Neutrophil (primary cell): ENCODE measurements around the gene CFAP77.

ENCODE experiments used
- H3K27ac ChIP-seq: fragments of 200-600 bp; sonication (generic); 2 replicates; pipeline ENCODE4 v1.5.1; 2016; ENCODE audit warnings: mild to moderate bottlenecking, moderate library complexity
- H3K27me3 ChIP-seq: fragments of 200-600 bp; sonication (generic); 2 replicates; pipeline ENCODE4 v1.6.0; 2016; ENCODE audit warnings: mild to moderate bottlenecking
- H3K36me3 ChIP-seq: fragments of 200-600 bp; sonication (generic); 2 replicates; pipeline ENCODE4 v1.5.1; 2017
- H3K4me1 ChIP-seq, 2 experiments: fragments of 200-600 bp in 1 of 2; sonication (generic) in 1 of 2; 1 replicate in 1 of 2; 2 replicates in 1 of 2; pipeline versions ENCODE4 v1.5.1 to v1.6.1; 2013 to 2016; ENCODE audit warnings: low read depth in 1 of 2, low read length in 1 of 2, mild to moderate bottlenecking in 1 of 2, moderate library complexity in 1 of 2; ENCODE audit not compliant: control insufficient read depth in 1 of 2, insufficient read depth in 1 of 2
- H3K4me3 ChIP-seq, 2 experiments: fragments of 200-600 bp in 1 of 2; sonication (generic) in 1 of 2; 1 replicate in 1 of 2; 2 replicates in 1 of 2; pipeline ENCODE4 v1.5.1; 2013 to 2016; ENCODE audit warnings: low read depth in 1 of 2, low read length in 1 of 2, mild to moderate bottlenecking in 1 of 2, moderate library complexity in 1 of 2
- H3K9me3 ChIP-seq: fragments of 200-600 bp; sonication (generic); 2 replicates; pipeline ENCODE4 v1.5.1; 2016
- TF ChIP-seq, protein P1 (sequence below): fragments of 200-600 bp; sonication (generic); IDR thresholded peaks from 2 replicates; pipeline ENCODE4 v1.5.1; 2016; ENCODE audit warnings: antibody characterized with exemption

CFAP77 gene

DNA sequence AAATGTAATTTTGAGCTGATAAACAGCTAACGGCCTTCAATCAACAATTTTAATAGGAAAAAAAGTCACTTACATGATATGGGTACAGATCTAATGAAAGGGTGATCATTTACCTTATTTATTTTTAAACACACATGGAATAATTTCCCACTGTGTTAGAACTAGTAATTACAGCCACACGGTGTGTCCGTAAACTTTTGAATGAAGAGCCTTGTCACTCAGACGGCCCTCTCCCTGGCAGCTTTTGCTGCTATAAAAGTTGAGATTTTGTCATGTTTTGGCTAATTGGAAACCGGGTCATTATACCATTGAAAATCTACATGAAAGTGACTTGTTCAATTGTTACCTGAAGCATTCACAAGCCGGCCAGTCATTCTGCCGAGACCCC, 15.7 kb downstream of the CFAP77 start:
- Histone ChIP-seq H3K27ac (no peak overlapping the region), H3K27me3 (peaks cover 74% of the 10 kb centered on the region), H3K4me3 (no peak overlapping the region), H3K36me3 (no peaks in the 10 kb centered on the region), H3K4me1 (no peaks in the 10 kb centered on the region), H3K9me3 (no peaks in the 10 kb centered on the region)
- TF ChIP-seq, protein P1, sequence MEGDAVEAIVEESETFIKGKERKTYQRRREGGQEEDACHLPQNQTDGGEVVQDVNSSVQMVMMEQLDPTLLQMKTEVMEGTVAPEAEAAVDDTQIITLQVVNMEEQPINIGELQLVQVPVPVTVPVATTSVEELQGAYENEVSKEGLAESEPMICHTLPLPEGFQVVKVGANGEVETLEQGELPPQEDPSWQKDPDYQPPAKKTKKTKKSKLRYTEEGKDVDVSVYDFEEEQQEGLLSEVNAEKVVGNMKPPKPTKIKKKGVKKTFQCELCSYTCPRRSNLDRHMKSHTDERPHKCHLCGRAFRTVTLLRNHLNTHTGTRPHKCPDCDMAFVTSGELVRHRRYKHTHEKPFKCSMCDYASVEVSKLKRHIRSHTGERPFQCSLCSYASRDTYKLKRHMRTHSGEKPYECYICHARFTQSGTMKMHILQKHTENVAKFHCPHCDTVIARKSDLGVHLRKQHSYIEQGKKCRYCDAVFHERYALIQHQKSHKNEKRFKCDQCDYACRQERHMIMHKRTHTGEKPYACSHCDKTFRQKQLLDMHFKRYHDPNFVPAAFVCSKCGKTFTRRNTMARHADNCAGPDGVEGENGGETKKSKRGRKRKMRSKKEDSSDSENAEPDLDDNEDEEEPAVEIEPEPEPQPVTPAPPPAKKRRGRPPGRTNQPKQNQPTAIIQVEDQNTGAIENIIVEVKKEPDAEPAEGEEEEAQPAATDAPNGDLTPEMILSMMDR = no peak

DNA sequence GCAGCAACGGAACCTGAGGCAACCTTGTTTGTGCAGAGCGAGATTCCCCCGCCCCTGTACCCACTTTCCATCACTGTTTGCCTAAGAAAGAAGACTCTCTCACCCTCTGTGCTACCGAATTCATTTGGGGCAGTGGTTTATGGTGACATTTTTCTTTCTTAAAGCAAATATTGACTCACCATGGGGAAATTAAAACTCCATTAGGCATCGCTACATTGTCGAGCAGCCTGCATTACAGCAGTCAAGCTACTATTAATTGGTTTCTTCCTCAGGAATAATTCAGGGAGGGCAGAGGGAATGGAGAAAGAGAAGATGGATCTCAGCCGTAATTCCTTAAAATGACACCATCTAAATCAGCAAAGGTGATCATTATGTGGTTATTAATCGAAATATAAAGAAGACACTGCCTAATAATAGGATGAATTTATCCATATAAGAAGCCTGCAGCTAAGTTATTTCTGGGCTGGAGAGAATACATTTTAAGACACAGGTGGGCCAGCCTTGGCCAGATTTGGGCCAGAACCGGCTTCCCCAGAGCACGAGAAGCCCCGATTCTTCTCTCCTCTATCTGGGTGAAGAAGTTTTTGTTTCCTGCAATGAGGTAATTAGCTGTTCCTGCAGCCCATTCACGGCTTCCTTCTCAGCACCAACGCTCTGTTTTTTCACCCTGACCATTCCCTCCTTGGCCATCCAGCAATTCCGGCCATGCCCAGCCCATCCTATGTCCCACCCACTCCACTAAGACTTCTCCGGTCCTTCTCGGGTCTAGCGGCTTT, 16.8 kb downstream of the CFAP77 start:
- Histone ChIP-seq H3K4me3 (no peak overlapping the region), H3K27ac (no peak overlapping the region), H3K36me3 (no peaks in the 10 kb centered on the region), H3K9me3 (no peaks in the 10 kb centered on the region), H3K27me3 (peaks cover 85% of the 10 kb centered on the region), H3K4me1 (no peaks in the 10 kb centered on the region)
- TF ChIP-seq, protein P1 = no peak

DNA sequence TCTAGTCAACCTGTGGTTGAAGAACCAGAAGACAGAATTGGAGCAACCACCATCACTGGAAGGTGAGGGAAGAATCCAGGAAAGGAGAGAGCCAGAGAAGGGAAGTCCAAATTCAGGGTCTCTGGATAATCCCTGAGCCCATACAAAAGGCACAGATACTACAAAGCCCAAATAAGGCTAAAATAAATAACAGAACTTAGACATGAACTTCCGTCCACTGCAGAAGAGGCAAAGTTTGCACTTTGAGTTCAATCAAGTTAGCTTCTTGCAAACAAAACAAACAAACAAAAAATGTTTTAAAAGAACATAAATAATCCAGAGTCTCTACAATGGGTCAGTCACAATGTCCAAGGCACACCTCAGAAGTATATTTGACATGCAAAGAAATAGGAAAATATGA, 21.0 kb downstream of the CFAP77 start:
- TF ChIP-seq, protein P1 = no peak
- Histone ChIP-seq H3K9me3 (no peaks in the 10 kb centered on the region), H3K27ac (no peak overlapping the region), H3K27me3 (peaks cover 78% of the 10 kb centered on the region), H3K4me1 (no peaks in the 10 kb centered on the region), H3K4me3 (no peak overlapping the region), H3K36me3 (no peaks in the 10 kb centered on the region)

DNA sequence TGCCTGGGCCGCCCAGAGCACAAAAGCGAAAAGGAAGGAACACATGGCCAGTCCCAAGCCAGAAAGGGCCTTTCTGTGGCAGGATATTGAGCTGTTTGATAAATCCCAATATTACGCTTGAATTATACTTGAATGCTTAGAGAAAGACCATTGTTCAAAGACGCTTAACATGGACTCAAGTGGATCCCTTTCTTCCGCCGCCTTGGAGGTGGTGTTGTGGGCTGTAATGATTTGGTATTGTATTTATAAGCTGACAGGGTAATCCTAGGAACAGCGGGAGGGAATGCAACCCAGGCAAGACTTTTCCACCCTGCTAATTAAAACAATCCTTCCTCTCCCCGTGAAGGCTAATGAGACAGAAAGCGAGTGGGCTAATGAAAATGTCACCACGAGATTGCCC, 24.9 kb downstream of the CFAP77 start:
- H3K4me3 ChIP-seq = no peak overlapping the region
- H3K27me3 ChIP-seq = peaks cover 64% of the 10 kb centered on the region
- H3K27ac ChIP-seq = no peak overlapping the region
- no peaks in the 10 kb centered on the region for H3K4me1 ChIP-seq
- no peaks in the 10 kb centered on the region for H3K9me3 ChIP-seq
- TF ChIP-seq, protein P1 = no peak
- H3K36me3 ChIP-seq = no peaks in the 10 kb centered on the region

DNA sequence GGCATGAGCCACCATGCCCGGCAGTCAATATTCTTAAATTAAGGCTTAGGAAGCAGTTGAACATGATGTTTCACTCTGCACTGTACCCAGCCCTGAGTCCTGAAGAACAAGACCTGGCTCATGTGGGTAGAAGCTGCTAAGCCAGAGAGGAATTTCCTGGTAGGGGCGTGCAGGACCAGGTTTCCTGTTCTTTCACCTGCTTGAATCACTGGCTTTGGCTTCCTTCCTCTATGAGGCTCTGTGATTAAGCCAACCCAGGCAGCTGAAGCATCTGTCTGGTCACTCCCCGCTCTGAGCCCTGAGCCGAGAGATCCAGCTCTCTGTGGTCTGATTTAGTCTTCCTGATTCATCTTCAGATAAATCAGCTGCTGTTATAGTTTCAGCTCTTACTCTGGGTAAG, 29.1 kb downstream of the CFAP77 start:
- Histone ChIP-seq H3K27me3 (peaks cover 77% of the 10 kb centered on the region), H3K4me1 (no peaks in the 10 kb centered on the region), H3K27ac (no peak overlapping the region), H3K9me3 (no peaks in the 10 kb centered on the region), H3K4me3 (no peak overlapping the region), H3K36me3 (no peaks in the 10 kb centered on the region)
- TF ChIP-seq, protein P1 = no peak
